GM12892 (cell line): Measurements from ENCODE around the gene SNAPC2.
A peak's percentile ranks its signal among the peaks of the same experiment; 100 is the strongest.

Experiments
- DNase-seq: peaks from one replicate; pipeline ENCODE4 v3.0.0; 2011; ENCODE audit not compliant: insufficient read length
- FAIRE-seq: peaks from 2 replicates; lab custom pipeline; 2011; peaks lifted over from hg19 to GRCh38; lab: Jason Lieb, UNC
- POLR2A ChIP-seq: IDR thresholded peaks from 2 replicates; pipeline ENCODE4 v1.6.1; 2011; ENCODE audit warnings: low read depth, low read length, control low read depth
- POLR2AphosphoS5 ChIP-seq: IDR thresholded peaks from 2 replicates; pipeline ENCODE4 v1.6.1; 2011; ENCODE audit warnings: low read depth, low read length, control low read depth
- TAF1 ChIP-seq: IDR thresholded peaks from 2 replicates; pipeline ENCODE4 v1.6.1; 2011; ENCODE audit warnings: low read depth, mild to moderate bottlenecking, control low read depth, low read length, borderline replicate concordance

Gene SNAPC2

GRCh38 chr19:7970716-7971448 is 50.7 kb downstream of the SNAPC2 start:
- TF ChIP-seq POLR2A, result no peak
- TF ChIP-seq POLR2AphosphoS5, result no peak
- TF ChIP-seq TAF1, result no peak
- FAIRE-seq, result peak; percentile 9
- peak; percentile 42 for DNase-seq

- DNase-seq (no peak), FAIRE-seq (no peak)
- no peak for TF ChIP-seq POLR2A
- no peak for TF ChIP-seq TAF1
- no peak for TF ChIP-seq POLR2AphosphoS5
These were observed 51.7 kb downstream of the SNAPC2 start for GRCh38 chr19:7971553-7972520.
